Measurements from ENCODE around the gene DHX58. TPM values are rescaled to one million over a fixed set of nuclear protein-coding genes. Genes with fewer than 3 reads are reported as not detected.

Gene DHX58
- total and polyA plus RNA-seq, 9 donors, result 4.2 to 8.1 (median 5.3) TPM

DNA sequence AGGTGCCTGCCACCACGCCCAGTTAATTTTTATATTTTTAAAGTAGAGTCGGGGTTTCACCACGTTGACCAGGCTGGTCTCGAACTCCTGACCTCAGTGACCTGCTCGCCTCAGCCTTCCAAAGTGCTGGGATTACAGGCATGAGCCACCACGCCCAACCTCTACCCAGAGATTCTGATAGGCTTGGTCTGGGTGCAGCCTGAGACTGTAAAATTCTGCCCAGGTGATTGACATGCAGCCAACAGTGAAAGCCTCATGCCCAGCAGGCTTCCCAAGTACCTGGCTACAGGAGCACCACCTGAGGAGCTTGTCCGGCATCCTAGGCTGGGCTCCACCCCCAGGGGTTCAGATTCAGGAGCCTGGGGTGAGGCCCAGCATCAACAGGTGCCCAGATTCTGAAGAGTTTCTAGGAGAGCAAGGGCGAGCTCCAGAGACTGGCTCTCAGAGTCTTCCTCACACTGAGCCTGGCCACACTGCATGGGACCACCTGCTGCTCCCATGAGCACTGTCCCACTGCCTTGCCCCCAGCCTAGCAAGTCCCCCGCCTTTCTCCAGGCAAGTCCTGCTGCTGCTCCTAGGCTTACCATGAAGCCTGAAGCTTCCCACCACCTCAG is 30.9 kb downstream of the DHX58 start:
- Histone ChIP-seq H3K36me3 (ENCODE audit: control insufficient read depth, insufficient read depth, low read length) (no peaks in the 10 kb centered on the region), H3K27ac (ENCODE audit: low read length) (no peak overlapping the region), H3K4me3 (ENCODE audit: low read length) (no peak overlapping the region), H3K4me1 (ENCODE audit: control insufficient read depth, insufficient read depth, low read length) (peaks cover 17% of the 10 kb centered on the region), H3K9me3 (replicated peaks; ENCODE audit: control insufficient read depth, low read depth, low read length) (no peaks in the 10 kb centered on the region), H3K27me3 (ENCODE audit: control insufficient read depth, insufficient read depth, low read length) (peaks cover 2% of the 10 kb centered on the region)
- WGBS (ENCODE audit: insufficient coverage), result 69% methylated on average over 8 of the region's 9 CpGs
- no peak for DNase-seq

DNA sequence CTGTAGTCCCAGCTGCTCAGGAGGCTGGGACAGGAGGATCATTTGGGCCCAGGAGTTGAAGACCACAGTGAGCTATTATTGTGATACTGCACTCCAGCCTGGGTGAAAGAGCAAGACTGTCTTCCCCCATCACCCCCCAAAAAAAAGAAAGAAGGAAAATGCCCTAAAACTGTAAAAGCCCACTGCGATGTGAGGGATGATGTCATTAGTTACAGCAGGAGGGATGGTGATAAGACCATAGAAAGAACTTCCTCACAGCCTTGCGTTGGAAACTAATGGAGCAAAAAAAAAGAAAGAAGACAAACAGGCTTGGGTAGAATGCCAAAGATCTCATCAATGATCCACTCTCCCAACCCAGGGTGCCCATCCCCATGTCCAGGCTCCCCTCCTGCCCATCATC is 33.0 kb downstream of the DHX58 start:
- Histone ChIP-seq H3K36me3 (ENCODE audit: control insufficient read depth, insufficient read depth, low read length) (no peaks in the 10 kb centered on the region), H3K4me1 (ENCODE audit: control insufficient read depth, insufficient read depth, low read length) (peaks cover 17% of the 10 kb centered on the region), H3K4me3 (ENCODE audit: low read length) (no peak overlapping the region), H3K27ac (ENCODE audit: low read length) (no peak overlapping the region), H3K27me3 (ENCODE audit: control insufficient read depth, insufficient read depth, low read length) (peaks cover 2% of the 10 kb centered on the region), H3K9me3 (replicated peaks; ENCODE audit: control insufficient read depth, low read depth, low read length) (no peaks in the 10 kb centered on the region)
- DNase-seq, result no peak
- no CpG with 5 or more reads among the region's 2 CpGs for WGBS (ENCODE audit: insufficient coverage)

DNA sequence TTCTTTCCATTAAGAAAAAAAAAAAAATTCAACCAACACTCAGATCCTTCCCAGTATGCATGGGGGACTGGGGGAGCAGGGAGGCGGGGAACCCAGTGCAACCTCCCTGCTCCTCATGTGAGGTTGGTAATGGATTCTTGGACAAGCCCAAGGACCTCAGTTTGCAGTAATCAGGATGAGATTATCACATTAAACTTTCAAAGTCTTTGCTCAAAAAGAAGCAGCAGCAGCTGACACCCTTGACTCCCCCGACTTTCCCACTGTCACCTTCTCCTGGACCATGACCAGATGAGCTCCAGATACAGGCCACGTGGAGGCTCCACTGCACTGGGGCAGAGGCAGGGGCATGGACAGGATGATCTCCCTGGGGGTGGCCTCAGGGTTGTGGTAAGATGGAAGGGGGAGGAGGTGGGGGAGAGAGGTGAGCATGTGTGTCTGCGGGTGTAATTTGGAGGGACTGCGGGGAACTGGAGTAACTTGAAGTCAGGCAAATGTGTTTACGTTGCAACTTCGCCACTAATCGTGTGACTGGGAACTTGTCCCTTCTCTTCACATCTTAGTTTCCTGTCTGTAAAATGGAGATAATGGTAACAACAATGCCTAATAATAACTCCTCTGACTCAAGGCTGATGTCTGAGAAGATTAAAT is 34.0 kb downstream of the DHX58 start:
- H3K4me1 ChIP-seq (ENCODE audit: control insufficient read depth, insufficient read depth, low read length), result peaks cover 17% of the 10 kb centered on the region
- no peaks in the 10 kb centered on the region for H3K36me3 ChIP-seq (ENCODE audit: control insufficient read depth, insufficient read depth, low read length)
- peaks cover 4% of the 10 kb centered on the region for H3K27me3 ChIP-seq (ENCODE audit: control insufficient read depth, insufficient read depth, low read length)
- no peak overlapping the region for H3K27ac ChIP-seq (ENCODE audit: low read length)
- no peak for DNase-seq
- no peaks in the 10 kb centered on the region for H3K9me3 ChIP-seq (replicated peaks; ENCODE audit: control insufficient read depth, low read depth, low read length)
- WGBS (ENCODE audit: insufficient coverage), result 22% methylated on average over 3 of the region's 8 CpGs
- H3K4me3 ChIP-seq (ENCODE audit: low read length), result no peak overlapping the region

DNA sequence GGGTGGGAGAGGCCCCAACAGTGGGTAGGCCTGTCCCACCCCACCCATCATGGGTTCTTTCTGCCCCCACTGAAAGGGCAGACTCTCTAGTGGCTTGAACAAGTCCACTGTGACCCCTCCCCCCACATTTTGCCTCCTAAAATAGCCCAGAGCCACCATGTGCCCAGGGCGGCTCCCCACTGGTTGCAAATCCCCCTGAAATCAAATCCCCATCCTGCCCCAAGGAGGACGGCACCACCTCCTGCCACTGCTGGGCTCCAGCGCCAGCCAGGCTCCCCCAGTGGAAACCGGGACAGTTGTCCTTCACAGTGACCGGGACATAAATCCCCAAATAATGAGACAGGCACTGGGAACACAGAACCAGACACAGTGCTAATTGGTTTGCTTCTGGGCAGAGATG is 34.8 kb downstream of the DHX58 start:
- Histone ChIP-seq H3K9me3 (replicated peaks; ENCODE audit: control insufficient read depth, low read depth, low read length) (no peaks in the 10 kb centered on the region), H3K4me3 (ENCODE audit: low read length) (no peak overlapping the region), H3K27me3 (ENCODE audit: control insufficient read depth, insufficient read depth, low read length) (peaks cover 11% of the 10 kb centered on the region), H3K4me1 (ENCODE audit: control insufficient read depth, insufficient read depth, low read length) (peaks cover 18% of the 10 kb centered on the region), H3K36me3 (ENCODE audit: control insufficient read depth, insufficient read depth, low read length) (no peaks in the 10 kb centered on the region), H3K27ac (ENCODE audit: low read length) (peak overlapping the region; percentile 20)
- DNase-seq, result no peak
- WGBS (ENCODE audit: insufficient coverage), result 40% methylated on average over 4 of the region's 5 CpGs

DNA sequence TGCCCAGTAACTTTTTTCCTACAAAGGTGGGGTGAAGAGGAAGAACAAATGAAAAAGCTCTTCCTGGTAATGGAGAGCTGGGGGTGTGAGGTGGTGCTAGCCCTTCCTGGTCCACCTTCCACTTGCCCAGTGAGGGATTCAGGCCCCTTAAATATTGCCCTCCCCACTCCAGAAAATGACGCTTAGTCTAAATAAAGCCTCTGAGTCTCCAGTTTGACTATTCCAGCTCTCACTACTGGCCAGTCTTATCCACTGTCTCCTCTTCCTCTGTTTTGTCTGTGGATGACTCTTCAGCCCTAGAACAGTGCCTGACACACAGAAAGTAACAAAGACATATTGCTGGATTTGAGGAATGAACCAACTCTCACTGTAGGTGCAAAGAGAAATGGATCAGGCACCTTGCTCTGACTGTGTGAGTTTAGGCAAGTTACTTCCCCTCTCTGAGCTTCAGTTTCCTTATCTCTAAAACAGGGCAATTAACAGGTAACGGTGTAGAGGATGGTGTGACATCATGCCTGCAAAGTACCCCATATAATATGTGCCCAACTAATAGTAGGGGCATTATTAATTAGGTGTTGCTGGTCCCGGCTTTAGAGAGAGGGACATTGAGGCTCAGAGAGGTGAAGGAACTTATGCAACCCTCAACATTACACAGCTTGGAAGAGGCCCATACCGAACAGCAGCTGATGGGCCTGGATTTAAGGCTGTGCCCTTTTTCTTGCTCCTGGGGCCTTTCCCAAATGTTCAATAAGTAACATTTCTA is 35.5 kb downstream of the DHX58 start:
- peak overlapping the region; percentile 20 for H3K27ac ChIP-seq (ENCODE audit: low read length)

DNA sequence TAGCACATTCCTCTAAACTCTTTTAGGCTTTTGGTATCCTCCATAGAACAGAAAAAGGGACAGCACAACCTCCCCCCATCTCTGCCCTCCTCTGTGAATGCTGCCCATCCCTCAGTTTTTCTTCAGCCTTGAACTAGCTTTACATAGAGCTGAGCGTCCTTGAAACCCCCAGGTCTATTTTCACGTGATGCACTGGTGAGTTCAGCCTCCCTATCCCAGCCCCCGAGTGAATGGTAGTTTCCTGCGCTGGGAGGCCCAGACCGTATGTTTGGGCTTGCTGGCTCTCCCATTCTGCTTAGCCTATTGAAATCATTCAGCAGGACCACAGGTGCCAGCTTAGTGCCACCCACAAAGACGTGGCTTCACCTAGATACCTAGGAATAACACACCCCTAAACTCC is 36.7 kb downstream of the DHX58 start:
- Histone ChIP-seq H3K27me3 (ENCODE audit: control insufficient read depth, insufficient read depth, low read length) (peaks cover 29% of the 10 kb centered on the region), H3K27ac (ENCODE audit: low read length) (no peak overlapping the region), H3K36me3 (ENCODE audit: control insufficient read depth, insufficient read depth, low read length) (no peaks in the 10 kb centered on the region), H3K9me3 (replicated peaks; ENCODE audit: control insufficient read depth, low read depth, low read length) (no peaks in the 10 kb centered on the region), H3K4me1 (ENCODE audit: control insufficient read depth, insufficient read depth, low read length) (peaks cover 32% of the 10 kb centered on the region), H3K4me3 (ENCODE audit: low read length) (no peak overlapping the region)
- WGBS (ENCODE audit: insufficient coverage), result 65% methylated on average over 6 of the region's 6 CpGs
- no peak for DNase-seq

More for the DNA sequence above, 35.5 kb downstream of the DHX58 start:
- Histone ChIP-seq H3K27me3 (ENCODE audit: control insufficient read depth, insufficient read depth, low read length) (peaks cover 17% of the 10 kb centered on the region), H3K4me3 (ENCODE audit: low read length) (no peak overlapping the region), H3K36me3 (ENCODE audit: control insufficient read depth, insufficient read depth, low read length) (no peaks in the 10 kb centered on the region), H3K9me3 (replicated peaks; ENCODE audit: control insufficient read depth, low read depth, low read length) (no peaks in the 10 kb centered on the region), H3K4me1 (ENCODE audit: control insufficient read depth, insufficient read depth, low read length) (peaks cover 23% of the 10 kb centered on the region)
- 100% methylated on average over 1 of the region's 4 CpGs for WGBS (ENCODE audit: insufficient coverage)
- no peak for DNase-seq

DNA sequence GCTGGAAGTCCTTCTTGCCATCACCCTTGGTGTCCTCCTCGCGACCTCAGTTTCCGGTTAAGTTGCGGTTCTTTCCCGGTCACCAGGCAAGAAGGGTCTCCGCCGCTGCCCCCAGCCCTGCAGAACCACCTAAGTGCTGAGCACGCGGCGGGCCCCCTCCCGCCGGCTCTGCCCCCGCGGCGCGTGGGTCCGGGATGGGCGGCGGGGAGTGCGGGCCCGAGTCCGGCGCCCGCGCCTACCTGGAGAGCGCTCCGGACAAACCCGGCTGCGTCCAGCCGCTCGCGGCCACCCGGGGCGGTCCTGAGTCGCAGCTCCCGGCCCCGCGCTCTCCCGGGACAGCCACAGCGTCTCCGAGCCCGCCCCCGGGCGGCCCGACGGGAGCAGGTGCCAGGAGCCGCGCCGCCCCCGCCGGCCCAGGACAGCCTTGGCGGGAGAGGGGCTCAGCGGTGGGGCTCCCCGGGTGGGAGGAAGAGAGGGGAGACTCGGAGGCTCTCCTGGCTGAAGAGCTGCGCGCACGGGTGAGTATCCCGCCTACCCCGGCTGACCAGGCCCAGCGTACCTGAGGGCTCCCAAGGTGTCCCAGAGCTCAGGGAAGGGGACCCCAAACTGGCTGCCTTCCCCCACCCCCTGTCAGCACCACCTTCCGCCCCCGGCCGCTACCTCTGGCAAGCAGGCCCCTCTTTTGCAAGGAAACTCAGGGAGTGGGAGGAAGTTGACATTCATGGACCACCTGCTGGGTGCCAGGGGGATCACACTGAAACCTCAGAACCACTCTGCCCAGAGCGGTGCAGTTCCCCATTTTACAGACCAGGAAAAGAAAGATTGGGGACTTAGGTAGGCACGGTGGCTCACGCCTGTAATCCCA is 40.0 kb downstream of the DHX58 start:
- 3% methylated on average over 57 of the region's 67 CpGs for WGBS (ENCODE audit: insufficient coverage)
- Histone ChIP-seq H3K4me1 (ENCODE audit: control insufficient read depth, insufficient read depth, low read length) (peaks cover 27% of the 10 kb centered on the region), H3K4me3 (ENCODE audit: low read length) (peak overlapping the region; percentile 13), H3K9me3 (replicated peaks; ENCODE audit: control insufficient read depth, low read depth, low read length) (no peaks in the 10 kb centered on the region), H3K36me3 (ENCODE audit: control insufficient read depth, insufficient read depth, low read length) (no peaks in the 10 kb centered on the region), H3K27me3 (ENCODE audit: control insufficient read depth, insufficient read depth, low read length) (peaks cover 34% of the 10 kb centered on the region), H3K27ac (ENCODE audit: low read length) (no peak overlapping the region)
- no peak for DNase-seq

DNA sequence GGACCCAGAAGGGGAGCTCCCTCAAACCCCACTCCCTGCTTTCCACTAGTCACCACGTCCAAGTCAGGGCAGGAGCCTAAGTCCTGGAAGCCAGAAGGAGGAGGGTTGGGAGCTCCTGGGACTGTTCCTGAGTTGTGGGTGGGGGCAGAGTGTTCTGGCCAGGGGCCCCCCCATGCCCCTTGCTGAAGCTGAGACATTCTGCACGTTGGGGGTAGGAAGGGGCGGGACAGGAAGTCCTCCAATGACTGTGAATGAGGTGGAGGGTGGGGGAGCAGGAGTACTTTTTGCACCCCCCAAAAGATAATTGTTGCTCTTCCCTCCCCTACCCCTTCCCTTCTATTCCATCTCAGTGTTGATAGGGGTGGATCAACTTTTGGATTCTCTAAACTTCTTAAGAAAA is 40.7 kb downstream of the DHX58 start:
- Histone ChIP-seq H3K4me3 (ENCODE audit: low read length) (no peak overlapping the region), H3K36me3 (ENCODE audit: control insufficient read depth, insufficient read depth, low read length) (no peaks in the 10 kb centered on the region), H3K27me3 (ENCODE audit: control insufficient read depth, insufficient read depth, low read length) (peaks cover 32% of the 10 kb centered on the region), H3K4me1 (ENCODE audit: control insufficient read depth, insufficient read depth, low read length) (peaks cover 25% of the 10 kb centered on the region), H3K9me3 (replicated peaks; ENCODE audit: control insufficient read depth, low read depth, low read length) (no peaks in the 10 kb centered on the region), H3K27ac (ENCODE audit: low read length) (no peak overlapping the region)
- WGBS (ENCODE audit: insufficient coverage), result no CpG with 5 or more reads among the region's 3 CpGs
- no peak for DNase-seq

DNA sequence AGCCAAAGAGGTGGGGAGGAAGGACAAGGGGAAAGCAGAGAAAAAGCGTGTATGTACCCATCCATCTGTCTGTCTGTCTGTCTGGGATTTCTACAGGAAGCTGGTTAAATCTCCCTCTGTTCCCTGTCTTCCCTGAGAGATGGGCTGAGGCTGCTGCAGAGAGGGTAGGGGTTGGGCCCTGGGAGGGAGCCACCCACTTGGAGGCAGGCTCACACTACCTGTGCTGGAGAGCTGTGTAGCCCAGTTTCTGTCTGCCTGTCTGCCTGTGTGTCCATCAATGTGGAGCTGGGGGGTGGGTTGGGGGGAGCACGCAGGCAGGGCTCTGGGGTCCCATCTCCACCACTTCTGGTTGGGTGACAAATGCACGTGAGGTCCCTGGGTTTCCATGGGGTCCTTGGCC is 43.5 kb downstream of the DHX58 start:
- Histone ChIP-seq H3K4me1 (ENCODE audit: control insufficient read depth, insufficient read depth, low read length) (peaks cover 28% of the 10 kb centered on the region), H3K9me3 (replicated peaks; ENCODE audit: control insufficient read depth, low read depth, low read length) (no peaks in the 10 kb centered on the region), H3K36me3 (ENCODE audit: control insufficient read depth, insufficient read depth, low read length) (no peaks in the 10 kb centered on the region), H3K27me3 (ENCODE audit: control insufficient read depth, insufficient read depth, low read length) (peaks cover 32% of the 10 kb centered on the region), H3K27ac (ENCODE audit: low read length) (no peak overlapping the region), H3K4me3 (ENCODE audit: low read length) (no peak overlapping the region)
- DNase-seq, result no peak
- 57% methylated on average over 3 of the region's 3 CpGs for whole genome bisulfite sequencing (ENCODE audit: insufficient coverage)
